SK-N-SH (cell line): ENCODE measurements around the gene UBE2E2. TPM values are rescaled to one million over a fixed set of nuclear protein-coding genes. Genes with fewer than 3 reads are reported as not detected.

Experiments
- CTCF ChIA-PET: fragments of 300-600, 350-600 bp; formaldehyde crosslinking; extraction: SDS; loops from one replicate; lab custom pipeline; 2021; lab: Yijun Ruan, JAX
- POLR2A ChIA-PET: fragments of 350-600 bp; sonication (Branson Sonifier 250); formaldehyde crosslinking; extraction: SDS; loops from one replicate; lab custom pipeline; 2020; ENCODE audit warnings: antibody characterized with exemption, inconsistent platforms; lab: Yijun Ruan, JAX
- DNase-seq: peaks from one replicate; pipeline ENCODE4 v3.0.0; 2012
- H2AFZ ChIP-seq: fragments of 200-600 bp; sonication (generic); 2 replicates; pipeline ENCODE4 v1.8.1; 2016; ENCODE audit warnings: antibody characterized with exemption, mild to moderate bottlenecking, low read depth
- H3F3A ChIP-seq: fragments of 200-600 bp; sonication (generic); replicated peaks from 2 replicates; pipeline ENCODE3; 2016; ENCODE audit warnings: antibody characterized with exemption, mild to moderate bottlenecking; ENCODE audit not compliant: insufficient read depth
- H3K27ac ChIP-seq, 2 experiments: fragments of 200-500 bp in 1 of 2; fragments of 200-600 bp in 1 of 2; sonication (Bioruptor generic) in 1 of 2; sonication (generic), shearing (Covaris generic) in 1 of 2; 2 replicates each; pipeline versions ENCODE4 v1.5.1 to v1.6.1; 2014 to 2016; ENCODE audit warnings: low read depth in 2 of 2, inconsistent platforms in 1 of 2, low read length in 1 of 2, mild to moderate bottlenecking in 1 of 2, mixed read lengths in 1 of 2
- H3K27me3 ChIP-seq: fragments of 200-600 bp; sonication (generic), shearing (Covaris generic); 2 replicates; pipeline ENCODE4 v1.6.1; 2016; ENCODE audit warnings: mixed run types; ENCODE audit not compliant: insufficient read depth
- H3K36me3 ChIP-seq, 2 experiments: fragments of 200-500 bp in 1 of 2; fragments of 200-600 bp in 1 of 2; sonication (Bioruptor generic) in 1 of 2; sonication (generic) in 1 of 2; replicated peaks in 1 of 2; 2 replicates each; pipeline versions ENCODE3 to v1.5.1; 2014 to 2016; ENCODE audit warnings: low read length in 1 of 2, mild to moderate bottlenecking in 1 of 2; ENCODE audit not compliant: insufficient read depth in 2 of 2, control insufficient read depth in 1 of 2
- H3K4me1 ChIP-seq, 2 experiments: fragments of 200-500 bp in 1 of 2; fragments of 200-600 bp in 1 of 2; sonication (Bioruptor generic) in 1 of 2; sonication (generic), shearing (Covaris generic) in 1 of 2; 2 replicates each; pipeline versions ENCODE4 v1.5.1 to v1.6.1; 2014 to 2016; ENCODE audit warnings: low read depth in 1 of 2, low read length in 1 of 2, mixed run types in 1 of 2; ENCODE audit not compliant: insufficient read depth in 2 of 2, control insufficient read depth in 1 of 2
- H3K4me2 ChIP-seq: fragments of 200-600 bp; sonication (generic), shearing (Covaris generic); 2 replicates; pipeline ENCODE4 v1.6.1; 2017; ENCODE audit warnings: mixed run types
- H3K4me3 ChIP-seq, 2 experiments: fragments of 200-500 bp in 1 of 2; fragments of 200-600 bp in 1 of 2; sonication (Bioruptor generic) in 1 of 2; sonication (generic), shearing (Covaris generic) in 1 of 2; 2 replicates each; pipeline versions ENCODE4 v1.5.1 to v1.8.1; 2014 to 2016; ENCODE audit warnings: low read depth in 2 of 2, inconsistent platforms in 1 of 2, low read length in 1 of 2, mild to moderate bottlenecking in 1 of 2, mixed read lengths in 1 of 2, moderate library complexity in 1 of 2
- H3K79me2 ChIP-seq: fragments of 200-600 bp; sonication (generic); 2 replicates; pipeline ENCODE4 v1.8.1; 2017; ENCODE audit warnings: mild to moderate bottlenecking; ENCODE audit not compliant: insufficient read depth
- H3K9ac ChIP-seq: fragments of 200-600 bp; sonication (generic); 2 replicates; pipeline ENCODE4 v1.6.1; 2017; ENCODE audit warnings: mixed run types
- H3K9me2 ChIP-seq: fragments of 200-600 bp; sonication (generic); 2 replicates; pipeline ENCODE4 v1.6.1; 2017; ENCODE audit warnings: mixed run types
- H3K9me3 ChIP-seq: fragments of 200-600 bp; sonication (generic); 2 replicates; pipeline ENCODE4 v1.6.1; 2017; ENCODE audit warnings: mixed run types, mild to moderate bottlenecking, moderate library complexity
- H4K20me1 ChIP-seq: fragments of 200-600 bp; sonication (generic); 2 replicates; pipeline ENCODE4 v1.6.1; 2017; ENCODE audit warnings: mild to moderate bottlenecking, mixed run types; ENCODE audit not compliant: insufficient read depth
- CTCF ChIP-seq: fragments of 200-600 bp; sonication (generic); IDR thresholded peaks from 2 replicates; pipeline ENCODE4 v1.6.1; 2017; ENCODE audit warnings: antibody characterized with exemption, mild to moderate bottlenecking, moderate library complexity
- EP300 ChIP-seq, 2 experiments: IDR thresholded peaks; 2 replicates each; pipeline versions ENCODE4 v1.4.0 to v1.6.1; 2012; ENCODE audit warnings: borderline replicate concordance in 1 of 2, low read depth in 1 of 2, low read length in 1 of 2
- EZH2phosphoT487 ChIP-seq: fragments of 200-600 bp; sonication (generic); IDR thresholded peaks from 2 replicates; pipeline ENCODE4 v1.6.1; 2017; ENCODE audit warnings: low read depth, mixed run types, mild to moderate bottlenecking, antibody characterized with exemption, moderate library complexity, borderline replicate concordance
- FOXM1 ChIP-seq: IDR thresholded peaks from 2 replicates; pipeline ENCODE4 v1.4.0; 2012; ENCODE audit warnings: low read depth, mild to moderate bottlenecking
- GABPA ChIP-seq: IDR thresholded peaks from 2 replicates; pipeline ENCODE4 v1.4.0; 2012; ENCODE audit warnings: low read depth, mild to moderate bottlenecking
- IRF3 ChIP-seq: fragments of 150-350 bp; IDR thresholded peaks from 2 replicates; pipeline ENCODE4 v1.6.1; 2016; ENCODE audit warnings: mild to moderate bottlenecking, low read depth, low read length
- MAX ChIP-seq: IDR thresholded peaks from 2 replicates; pipeline ENCODE4 v1.4.0; 2012; ENCODE audit warnings: low read depth
- NFIC ChIP-seq: IDR thresholded peaks from 2 replicates; pipeline ENCODE4 v1.4.0; 2012; ENCODE audit warnings: borderline replicate concordance
- NRF1 ChIP-seq: IDR thresholded peaks from 2 replicates; pipeline ENCODE4 v1.6.1; 2012; ENCODE audit warnings: low read depth, mild to moderate bottlenecking, low read length
- RAD21 ChIP-seq: IDR thresholded peaks from 2 replicates; pipeline ENCODE4 v1.6.1; 2012; ENCODE audit warnings: mild to moderate bottlenecking, low read length
- RCOR1 ChIP-seq: fragments of 150-350 bp; IDR thresholded peaks from 2 replicates; pipeline ENCODE4 v1.6.1; 2017; ENCODE audit warnings: antibody characterized with exemption, low read length
- REST ChIP-seq: IDR thresholded peaks from 2 replicates; pipeline ENCODE4 v1.6.1; 2012; ENCODE audit warnings: mild to moderate bottlenecking, low read depth, low read length, moderate library complexity
- RFX5 ChIP-seq: IDR thresholded peaks from 2 replicates; pipeline ENCODE4 v1.6.1; 2012; ENCODE audit warnings: mild to moderate bottlenecking, improper control_type of control experiment, low read length
- RXRA ChIP-seq: IDR thresholded peaks from 2 replicates; pipeline ENCODE4 v1.4.0; 2012; ENCODE audit warnings: low read depth, mild to moderate bottlenecking, borderline replicate concordance
- SIN3A ChIP-seq: IDR thresholded peaks from 2 replicates; pipeline ENCODE4 v1.6.1; 2012; ENCODE audit warnings: low read depth, mild to moderate bottlenecking, low read length, moderate library complexity, borderline replicate concordance
- TCF12 ChIP-seq: IDR thresholded peaks from 2 replicates; pipeline ENCODE4 v1.4.0; 2012
- TEAD4 ChIP-seq: IDR thresholded peaks from 2 replicates; pipeline ENCODE4 v1.4.0; 2012; ENCODE audit warnings: mild to moderate bottlenecking, borderline replicate concordance; ENCODE audit not compliant: insufficient read depth
- YY1 ChIP-seq: IDR thresholded peaks from 2 replicates; pipeline ENCODE4 v1.4.0; 2012; ENCODE audit warnings: low read depth, mild to moderate bottlenecking
- WGBS: methylation state at CpG from one replicate; pipeline ENCODE4 v1.1.6; 2017; ENCODE audit warnings: low lambda C conversion rate; 5-methylcytosine and 5-hydroxymethylcytosine counted together
- polyA plus RNA-seq, 3 experiments: library from polyadenylated mRNA; depleted of rRNA; stranded (reverse); fragments of >200 nt; gene quantifications; 2 replicates each; pipeline ENCODE4 v1.2.3, GENCODE V29; 2012

UBE2E2 gene
- polyA plus RNA-seq, 1 of the 3 experiments (the other 2 are of a cell fraction): 46.4 TPM

- Histone ChIP-seq H3K9me2 (no peaks in the 10 kb centered on the region), H3K9me3 (no peaks in the 10 kb centered on the region), H3K4me2 (no peak overlapping the region), H2AFZ (no peak overlapping the region), H4K20me1 (no peaks in the 10 kb centered on the region), H3K27me3 (no peaks in the 10 kb centered on the region), H3K4me3 (no peak overlapping the region), H3K79me2 (no peaks in the 10 kb centered on the region), H3K27ac (no peak overlapping the region), H3K36me3 (no peaks in the 10 kb centered on the region), H3F3A (no peaks in the 10 kb centered on the region), H3K9ac (no peak overlapping the region), H3K4me1 (peaks cover 8 to 27% of the 10 kb centered on the region in 2 experiments; a peak in 3 of 4 replicates)
- no peak for DNase-seq
- ChIA-PET CTCF (interaction anchor here (0.6 kb wide), 1 partner anchor 39 kb away, joined by 3 read pairs; no protein-coding TSS in a partner anchor), POLR2A (no interaction called here)
- TF ChIP-seq EP300 (IDR thresholded peaks at IDR 0.05; ENCODE audit: borderline replicate concordance in 1 of 2, low read depth in 1 of 2, low read length in 1 of 2) (no peak), YY1 (no peak), IRF3 (no peak), SIN3A (no peak), NRF1 (no peak), NFIC (no peak), TEAD4 (no peak), FOXM1 (no peak), RFX5 (no peak), MAX (no peak), RAD21 (no peak)
- WGBS: 95% methylated on average over 7 of the region's 9 CpGs
Observed at GRCh38 chr3:23602971-23603370, 399.8 kb downstream of the UBE2E2 start.

- Histone ChIP-seq H3K9me3 (no peaks in the 10 kb centered on the region), H3K27ac (no peak overlapping the region), H3F3A (no peaks in the 10 kb centered on the region), H3K27me3 (no peaks in the 10 kb centered on the region), H4K20me1 (no peaks in the 10 kb centered on the region), H3K4me2 (no peak overlapping the region), H3K9ac (no peak overlapping the region), H3K4me3 (no peak overlapping the region), H3K4me1 (peaks cover 0 to 10% of the 10 kb centered on the region in 2 experiments; a peak in 1 of 4 replicates), H2AFZ (no peak overlapping the region), H3K79me2 (no peaks in the 10 kb centered on the region), H3K9me2 (no peaks in the 10 kb centered on the region), H3K36me3 (no peaks in the 10 kb centered on the region)
- WGBS: 73% methylated on average over 8 of the region's 8 CpGs
- no peak for DNase-seq
- CTCF ChIA-PET: interaction anchor here (0.6 kb wide), 1 partner anchor 106 kb away, joined by 3 read pairs; no protein-coding TSS in a partner anchor
- POLR2A ChIA-PET: no interaction called here
- TF ChIP-seq REST (no peak), RCOR1 (no peak), TCF12 (peak; percentile 51; the same call in 1 of the 2 replicates), RFX5 (no peak), RXRA (no peak), EP300 (IDR thresholded peaks at IDR 0.05; ENCODE audit: borderline replicate concordance in 1 of 2, low read depth in 1 of 2, low read length in 1 of 2) (peak in 1 of 2 experiments; percentile 16; a peak in 1 of 4 replicates), GABPA (no peak), SIN3A (no peak), RAD21 (no peak), EZH2phosphoT487 (no peak), NRF1 (no peak), CTCF (no peak)
Observed at GRCh38 chr3:23607184-23607847, 404.2 kb downstream of the UBE2E2 start.
